ENCODE data around the gene TMEM208.

GRCh38 chr16:67235816-67236562, 9.1 kb downstream of the TMEM208 start:
- TF ChIP-seq ZFX (IDR thresholded peaks at IDR 0.05) (no peak), CTCF (conservative IDR thresholded peaks at IDR 0.05) (no peak)
